HCT116 (cell line): ENCODE data around the gene ZMYND11. TPM values are rescaled to one million over a fixed set of nuclear protein-coding genes. Genes with fewer than 3 reads are reported as not detected.

Experiments used
- ATAC-seq: fragments of 200-7000 bp; cut with Tn5 transposase; 2 replicates; pipeline ENCODE4 v1.9.1; 2020; ENCODE audit warnings: mild to moderate bottlenecking, moderate library complexity
- BruUV-seq: library from RNA; stranded (reverse); fragments of 400-500 nt; replicated peaks from 2 replicates; lab custom pipeline; 2021; lab: Mats Ljungman, UMichigan
- CTCF ChIA-PET: fragments of 300-600 bp; sonication (Branson Sonifier 250); formaldehyde crosslinking; loops from one replicate; lab custom pipeline; 2021; ENCODE audit warnings: antibody characterized with exemption; lab: Charles Lee
- POLR2A ChIA-PET: fragments of 300-600, 350-600 bp; sonication (Branson Sonifier 250); formaldehyde crosslinking; loops from one replicate; lab custom pipeline; 2021; ENCODE audit warnings: antibody characterized with exemption; lab: Charles Lee
- RAD21 ChIA-PET, 2 experiments: fragments of 300-600 bp; sonication (Branson Sonifier 250); formaldehyde crosslinking; loops; one replicate each; lab custom pipeline; 2023; ENCODE audit warnings: low total read pairs in 2 of 2; ENCODE audit not compliant: uncharacterized antibody in 2 of 2, unreplicated experiment in 2 of 2, low non-redundant PET in 1 of 2; lab: Charles Lee
- DNase-seq: peaks from one replicate; pipeline ENCODE4 v3.0.0-alpha.2; 2010; ENCODE audit warnings: low read depth, low spot score
- H2AFZ ChIP-seq: fragments of 200-600 bp; shearing (Covaris generic), sonication (generic); 2 replicates; pipeline ENCODE4 v1.6.1; 2017; ENCODE audit warnings: low read depth, mixed run types, mixed read lengths, antibody characterized with exemption, low read length; ENCODE audit not compliant: poor library complexity, severe bottlenecking
- H3K27ac ChIP-seq: 2 replicates; pipeline ENCODE4 v1.5.1; 2012; ENCODE audit warnings: low read depth, low read length
- H3K27me3 ChIP-seq: fragments of 200-600 bp; sonication (generic); 2 replicates; pipeline ENCODE4 v1.6.1; 2016; ENCODE audit warnings: mixed run types, low read length, mixed read lengths; ENCODE audit not compliant: insufficient read depth
- H3K36me3 ChIP-seq, 2 experiments: fragments of 200-500 bp in 1 of 2; fragments of 200-600 bp in 1 of 2; sonication (Bioruptor generic) in 1 of 2; sonication (generic) in 1 of 2; 2 replicates each; pipeline versions ENCODE4 v1.5.1 to v1.6.1; 2014 to 2016; ENCODE audit warnings: low read length in 2 of 2, inconsistent platforms in 1 of 2, mixed read lengths in 1 of 2, mixed run types in 1 of 2; ENCODE audit not compliant: insufficient read depth in 2 of 2, control insufficient read depth in 1 of 2
- H3K4me1 ChIP-seq, 2 experiments: fragments of 200-600 bp in 1 of 2; sonication (generic) in 1 of 2; 2 replicates each; pipeline versions ENCODE4 v1.5.1 to v1.6.1; 2012 to 2017; ENCODE audit warnings: low read length in 2 of 2, inconsistent platforms in 1 of 2, mild to moderate bottlenecking in 1 of 2, mixed read lengths in 1 of 2, mixed run types in 1 of 2, moderate library complexity in 1 of 2; ENCODE audit not compliant: insufficient read depth in 2 of 2, control insufficient read depth in 1 of 2
- H3K4me2 ChIP-seq: fragments of 200-600 bp; sonication (generic); 2 replicates; pipeline ENCODE4 v1.6.1; 2017; ENCODE audit warnings: mixed run types, low read length, mixed read lengths
- H3K4me3 ChIP-seq, 2 experiments: fragments of 200-600 bp in 1 of 2; sonication (generic) in 1 of 2; replicated peaks in 1 of 2; 2 replicates each; pipeline ENCODE4 v1.5.1; 2011 to 2016; ENCODE audit warnings: low read length in 2 of 2, control low read depth in 1 of 2, low read depth in 1 of 2, mild to moderate bottlenecking in 1 of 2, mixed read lengths in 1 of 2, mixed run types in 1 of 2
- H3K79me2 ChIP-seq: fragments of 200-600 bp; sonication (generic); 2 replicates; pipeline ENCODE4 v1.6.1; 2017; ENCODE audit warnings: mild to moderate bottlenecking, mixed run types, low read length, moderate library complexity, mixed read lengths; ENCODE audit not compliant: insufficient read depth
- H3K9ac ChIP-seq: fragments of 200-600 bp; sonication (generic); 2 replicates; pipeline ENCODE4 v1.6.1; 2016; ENCODE audit warnings: low read length, mixed read lengths
- H3K9me2 ChIP-seq: fragments of 200-600 bp; sonication (generic), shearing (Covaris generic); 2 replicates; pipeline ENCODE4 v1.6.1; 2017; ENCODE audit warnings: mixed run types, mild to moderate bottlenecking, moderate library complexity; ENCODE audit not compliant: insufficient read depth
- H3K9me3 ChIP-seq, 2 experiments: fragments of 200-500 bp in 1 of 2; fragments of 200-600 bp in 1 of 2; sonication (Bioruptor generic) in 1 of 2; sonication (generic) in 1 of 2; 2 replicates each; pipeline ENCODE4 v1.6.1; 2014 to 2017; ENCODE audit warnings: low read length in 2 of 2, mixed read lengths in 2 of 2, inconsistent platforms in 1 of 2, low read depth in 1 of 2, mild to moderate bottlenecking in 1 of 2, mixed run types in 1 of 2, moderate library complexity in 1 of 2; ENCODE audit not compliant: control insufficient read depth in 1 of 2, insufficient read depth in 1 of 2
- H4K20me1 ChIP-seq: fragments of 200-600 bp; sonication (generic), shearing (Covaris generic); 2 replicates; pipeline ENCODE4 v1.6.1; 2017; ENCODE audit warnings: mixed run types, mild to moderate bottlenecking, moderate library complexity; ENCODE audit not compliant: insufficient read depth
- CEBPB ChIP-seq: IDR thresholded peaks from 2 replicates; pipeline ENCODE4 v1.6.1; 2012; ENCODE audit warnings: low read depth
- EGR1 ChIP-seq: IDR thresholded peaks from 2 replicates; pipeline ENCODE4 v1.6.1; 2012; ENCODE audit warnings: low read depth
- ELF1 ChIP-seq: IDR thresholded peaks from 2 replicates; pipeline ENCODE4 v1.6.1; 2012; ENCODE audit warnings: low read depth, borderline replicate concordance
- EZH2 ChIP-seq: fragments of 200-600 bp; sonication (generic); IDR thresholded peaks from 2 replicates; pipeline ENCODE4 v1.6.1; 2017; ENCODE audit warnings: antibody characterized with exemption, mixed run types
- EZH2phosphoT487 ChIP-seq: fragments of 200-600 bp; IDR thresholded peaks from 2 replicates; pipeline ENCODE4 v1.6.1; 2018; ENCODE audit warnings: antibody characterized with exemption, borderline replicate concordance
- FOSL1 ChIP-seq: IDR thresholded peaks from 2 replicates; pipeline ENCODE4 v1.6.1; 2012; ENCODE audit warnings: low read depth
- JUND ChIP-seq: IDR thresholded peaks from 2 replicates; pipeline ENCODE4 v1.6.1; 2012
- POLR2AphosphoS5 ChIP-seq: IDR thresholded peaks from 2 replicates; pipeline ENCODE4 v1.6.1; 2011; ENCODE audit warnings: mild to moderate bottlenecking, low read depth, low read length, moderate library complexity
- RAD21 ChIP-seq: IDR thresholded peaks from 2 replicates; pipeline ENCODE4 v1.6.1; 2012; ENCODE audit warnings: low read depth, mild to moderate bottlenecking
- SIN3A ChIP-seq: IDR thresholded peaks from 2 replicates; pipeline ENCODE4 v1.6.1; 2012; ENCODE audit warnings: low read depth
- SP1 ChIP-seq: IDR thresholded peaks from 2 replicates; pipeline ENCODE4 v1.6.1; 2012; ENCODE audit warnings: low read depth
- SRF ChIP-seq: IDR thresholded peaks from 2 replicates; pipeline ENCODE4 v1.6.1; 2012; ENCODE audit warnings: low read depth
- TCF7L2 ChIP-seq: IDR thresholded peaks from 2 replicates; pipeline ENCODE4 v1.7.0; 2011; ENCODE audit warnings: borderline replicate concordance, inconsistent platforms; ENCODE audit not compliant: insufficient read depth, insufficient read length; ENCODE audit errors: extremely low read depth
- YY1 ChIP-seq: IDR thresholded peaks from 2 replicates; pipeline ENCODE4 v1.6.1; 2011; ENCODE audit warnings: low read length, low read depth, moderate library complexity, mild to moderate bottlenecking; ENCODE audit not compliant: insufficient replicate concordance; ENCODE audit errors: extremely low read depth
- ZFX ChIP-seq: fragments of 450-650 bp; IDR thresholded peaks from 2 replicates; pipeline ENCODE4 v1.6.1; 2017
- ZNF274 ChIP-seq: fragments of 200-500 bp; sonication (Bioruptor generic); IDR thresholded peaks from 2 replicates; pipeline ENCODE4 v1.6.1; 2014; ENCODE audit warnings: mild to moderate bottlenecking, low read depth, low read length, inconsistent platforms
- intact Hi-C: fragments of 100-400 bp; cut with micrococcal nuclease; formaldehyde crosslinking; loops from 2 replicates; pipeline ENCODE4 v1.10.0; 2022
- total RNA-seq: library from RNA; stranded (reverse); gene quantifications from one replicate; pipeline ENCODE4 v1.2.1, GENCODE V29; 2021; ENCODE audit not compliant: unreplicated experiment
- TF ChIP-seq, protein P1 (sequence below), 3 experiments: fragments of 200-600 bp in 1 of 3; sonication (generic) in 1 of 3; IDR thresholded peaks in 2 of 3; conservative IDR thresholded peaks in 1 of 3; 2 replicates each; pipeline ENCODE4 v1.5.1; 2012 to 2017; ENCODE audit warnings: low read depth in 2 of 3, low read length in 2 of 3, antibody characterized with exemption in 1 of 3, borderline replicate concordance in 1 of 3, control low read depth in 1 of 3, mild to moderate bottlenecking in 1 of 3, mixed read lengths in 1 of 3, mixed run types in 1 of 3, moderate library complexity in 1 of 3; ENCODE audit not compliant: insufficient read depth in 1 of 3
- TF ChIP-seq, protein P2 (sequence below): IDR thresholded peaks from 2 replicates; pipeline ENCODE4 v1.6.1; 2011; ENCODE audit warnings: mild to moderate bottlenecking, low read length, moderate library complexity; ENCODE audit not compliant: insufficient replicate concordance; ENCODE audit errors: extremely low read depth
- TF ChIP-seq, protein P3 (sequence below): IDR thresholded peaks from 2 replicates; pipeline ENCODE4 v1.6.1; 2012

ZMYND11 gene
- total RNA-seq, 1 experiment from 2014 or later: 28.3 TPM

DNA sequence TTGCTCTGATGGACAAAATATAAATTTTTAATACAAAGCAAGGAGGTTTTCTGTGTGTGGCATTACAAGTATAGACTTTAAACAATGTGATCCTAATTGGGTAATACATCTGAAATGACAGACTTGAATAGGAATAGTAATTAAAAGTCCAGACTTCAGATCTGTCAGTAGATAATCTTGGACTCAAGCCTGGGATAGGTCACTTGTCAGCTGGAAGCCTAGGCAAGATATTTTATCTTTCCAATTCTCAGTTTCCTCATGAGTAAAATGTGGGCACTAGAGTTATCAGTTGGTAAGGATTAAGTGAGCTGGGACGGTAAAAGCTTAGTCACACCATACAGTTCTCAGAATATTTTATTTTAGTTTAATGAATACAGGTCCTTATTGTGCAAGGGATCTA is 10.4 kb upstream of the ZMYND11 start (continued):
- TF ChIP-seq EZH2phosphoT487: no peak
- TF ChIP-seq, all 23 proteins: peak for 0

DNA sequence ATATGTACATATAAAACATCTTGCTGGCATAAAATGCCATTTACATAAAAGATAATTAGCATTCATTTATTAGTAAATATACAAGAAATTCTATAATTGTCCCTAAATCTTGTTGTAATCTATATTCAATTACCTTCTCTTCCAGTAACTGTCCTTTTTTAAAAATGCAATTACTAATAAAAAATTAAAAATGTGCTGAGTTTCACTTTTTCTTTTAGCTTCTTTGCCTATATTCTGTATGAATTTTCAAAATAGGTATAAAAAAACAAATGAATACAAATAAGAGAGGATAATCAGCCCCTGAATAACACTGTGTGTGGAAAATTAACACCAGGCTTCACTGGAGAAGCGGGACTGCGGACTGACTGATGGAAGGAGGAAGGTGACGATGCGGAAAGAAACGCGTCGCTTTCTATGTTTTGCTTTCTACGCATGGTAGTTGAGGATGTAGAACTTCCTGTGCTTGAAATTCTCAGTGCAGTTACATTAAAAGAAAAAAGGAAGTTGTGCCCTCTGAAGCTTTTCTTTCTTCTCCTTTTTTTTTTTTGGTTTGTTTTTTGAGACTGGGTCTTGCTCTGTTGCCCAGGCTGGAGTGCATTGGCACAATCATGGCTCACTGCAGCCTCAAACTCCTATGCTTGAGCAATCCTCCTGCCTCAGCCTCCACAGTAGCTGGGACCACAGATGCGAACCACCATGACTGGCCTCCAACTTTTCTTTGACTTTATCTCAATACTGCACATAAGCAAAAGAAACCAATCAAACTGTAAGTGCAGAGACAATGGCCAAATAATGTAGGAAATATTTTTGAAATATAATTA is 7.4 kb upstream of the ZMYND11 start:
- CTCF ChIA-PET: no interaction called here

More for the DNA sequence above, 7.4 kb upstream of the ZMYND11 start:
- H3K4me2 ChIP-seq: no peak overlapping the region
- no peak for DNase-seq
- POLR2A ChIA-PET: no interaction called here
- no peaks in the 10 kb centered on the region for H3K36me3 ChIP-seq
- peaks cover under 1 to 3% of the 10 kb centered on the region in 2 experiments; a peak in 3 of 4 replicates for H3K4me1 ChIP-seq
- intact Hi-C loops: no loop called here
- BruUV-seq: no TSS peak
- RAD21 ChIA-PET: no interaction called here
- no peak overlapping the region for H3K27ac ChIP-seq
- no peaks in the 10 kb centered on the region for H3K9me2 ChIP-seq
- H3K79me2 ChIP-seq: no peaks in the 10 kb centered on the region
- no peak for ATAC-seq
- no peaks in the 10 kb centered on the region for H3K9me3 ChIP-seq
- TF ChIP-seq EGR1: no peak
- TF ChIP-seq YY1: no peak
- no peak for TF ChIP-seq FOSL1
- TF ChIP-seq ELF1: no peak
- no peak for TF ChIP-seq SRF
- TF ChIP-seq, protein P1, sequence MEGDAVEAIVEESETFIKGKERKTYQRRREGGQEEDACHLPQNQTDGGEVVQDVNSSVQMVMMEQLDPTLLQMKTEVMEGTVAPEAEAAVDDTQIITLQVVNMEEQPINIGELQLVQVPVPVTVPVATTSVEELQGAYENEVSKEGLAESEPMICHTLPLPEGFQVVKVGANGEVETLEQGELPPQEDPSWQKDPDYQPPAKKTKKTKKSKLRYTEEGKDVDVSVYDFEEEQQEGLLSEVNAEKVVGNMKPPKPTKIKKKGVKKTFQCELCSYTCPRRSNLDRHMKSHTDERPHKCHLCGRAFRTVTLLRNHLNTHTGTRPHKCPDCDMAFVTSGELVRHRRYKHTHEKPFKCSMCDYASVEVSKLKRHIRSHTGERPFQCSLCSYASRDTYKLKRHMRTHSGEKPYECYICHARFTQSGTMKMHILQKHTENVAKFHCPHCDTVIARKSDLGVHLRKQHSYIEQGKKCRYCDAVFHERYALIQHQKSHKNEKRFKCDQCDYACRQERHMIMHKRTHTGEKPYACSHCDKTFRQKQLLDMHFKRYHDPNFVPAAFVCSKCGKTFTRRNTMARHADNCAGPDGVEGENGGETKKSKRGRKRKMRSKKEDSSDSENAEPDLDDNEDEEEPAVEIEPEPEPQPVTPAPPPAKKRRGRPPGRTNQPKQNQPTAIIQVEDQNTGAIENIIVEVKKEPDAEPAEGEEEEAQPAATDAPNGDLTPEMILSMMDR (IDR thresholded peaks at IDR 0.05 in 2 of 3, conservative IDR thresholded peaks at IDR 0.05 in 1 of 3; ENCODE audit: borderline replicate concordance in 1 of 3, insufficient read depth in 1 of 3, low read depth in 2 of 3, low read length in 2 of 3): no peak
- TF ChIP-seq, protein P2, sequence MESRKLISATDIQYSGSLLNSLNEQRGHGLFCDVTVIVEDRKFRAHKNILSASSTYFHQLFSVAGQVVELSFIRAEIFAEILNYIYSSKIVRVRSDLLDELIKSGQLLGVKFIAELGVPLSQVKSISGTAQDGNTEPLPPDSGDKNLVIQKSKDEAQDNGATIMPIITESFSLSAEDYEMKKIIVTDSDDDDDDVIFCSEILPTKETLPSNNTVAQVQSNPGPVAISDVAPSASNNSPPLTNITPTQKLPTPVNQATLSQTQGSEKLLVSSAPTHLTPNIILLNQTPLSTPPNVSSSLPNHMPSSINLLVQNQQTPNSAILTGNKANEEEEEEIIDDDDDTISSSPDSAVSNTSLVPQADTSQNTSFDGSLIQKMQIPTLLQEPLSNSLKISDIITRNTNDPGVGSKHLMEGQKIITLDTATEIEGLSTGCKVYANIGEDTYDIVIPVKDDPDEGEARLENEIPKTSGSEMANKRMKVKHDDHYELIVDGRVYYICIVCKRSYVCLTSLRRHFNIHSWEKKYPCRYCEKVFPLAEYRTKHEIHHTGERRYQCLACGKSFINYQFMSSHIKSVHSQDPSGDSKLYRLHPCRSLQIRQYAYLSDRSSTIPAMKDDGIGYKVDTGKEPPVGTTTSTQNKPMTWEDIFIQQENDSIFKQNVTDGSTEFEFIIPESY: no peak
- TF ChIP-seq EZH2phosphoT487: no peak
- no peak for TF ChIP-seq TCF7L2
- no peak for TF ChIP-seq ZNF274
- no peak for TF ChIP-seq POLR2AphosphoS5
- no peak for TF ChIP-seq SIN3A
- TF ChIP-seq CEBPB: no peak
- no peak for TF ChIP-seq EZH2
- no peak for TF ChIP-seq RAD21
- no peak for TF ChIP-seq SP1
- no peak for TF ChIP-seq ZFX
- TF ChIP-seq JUND: no peak
- TF ChIP-seq, protein P3, sequence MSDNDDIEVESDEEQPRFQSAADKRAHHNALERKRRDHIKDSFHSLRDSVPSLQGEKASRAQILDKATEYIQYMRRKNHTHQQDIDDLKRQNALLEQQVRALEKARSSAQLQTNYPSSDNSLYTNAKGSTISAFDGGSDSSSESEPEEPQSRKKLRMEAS: no peak
- H4K20me1 ChIP-seq: no peaks in the 10 kb centered on the region
- no peak overlapping the region for H3K4me3 ChIP-seq
- no peak overlapping the region for H2AFZ ChIP-seq
- H3K27me3 ChIP-seq: no peaks in the 10 kb centered on the region
- no peak overlapping the region for H3K9ac ChIP-seq
